GM18861 (cell line): ENCODE results near the gene ANKRD1.

Source experiments
- ATAC-seq: cut with Tn5 transposase; IDR thresholded peaks from one replicate; pipeline ENCODE4 v1.9.1; 2021; ENCODE audit not compliant: unreplicated experiment

The ANKRD1 gene

DNA sequence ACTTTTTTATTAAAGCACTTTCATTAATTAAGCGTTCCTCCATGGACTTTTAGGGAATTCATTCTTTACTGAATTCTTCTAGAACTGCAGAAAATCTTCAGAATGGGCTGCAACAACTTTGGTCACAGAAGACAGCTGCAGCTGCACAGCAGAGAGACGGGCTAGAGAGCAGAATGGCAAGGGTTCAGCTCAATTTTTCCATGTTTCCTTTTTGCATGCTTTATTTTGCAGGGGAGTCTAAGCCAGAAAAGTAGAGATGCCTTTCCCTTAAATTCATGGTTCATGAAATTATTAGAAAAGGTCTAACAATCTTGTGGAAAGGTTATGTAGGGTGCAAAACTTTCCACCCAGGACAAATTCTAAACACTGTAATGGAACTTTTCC lies 15.4 kb upstream of the ANKRD1 start:
- no peak for ATAC-seq

DNA sequence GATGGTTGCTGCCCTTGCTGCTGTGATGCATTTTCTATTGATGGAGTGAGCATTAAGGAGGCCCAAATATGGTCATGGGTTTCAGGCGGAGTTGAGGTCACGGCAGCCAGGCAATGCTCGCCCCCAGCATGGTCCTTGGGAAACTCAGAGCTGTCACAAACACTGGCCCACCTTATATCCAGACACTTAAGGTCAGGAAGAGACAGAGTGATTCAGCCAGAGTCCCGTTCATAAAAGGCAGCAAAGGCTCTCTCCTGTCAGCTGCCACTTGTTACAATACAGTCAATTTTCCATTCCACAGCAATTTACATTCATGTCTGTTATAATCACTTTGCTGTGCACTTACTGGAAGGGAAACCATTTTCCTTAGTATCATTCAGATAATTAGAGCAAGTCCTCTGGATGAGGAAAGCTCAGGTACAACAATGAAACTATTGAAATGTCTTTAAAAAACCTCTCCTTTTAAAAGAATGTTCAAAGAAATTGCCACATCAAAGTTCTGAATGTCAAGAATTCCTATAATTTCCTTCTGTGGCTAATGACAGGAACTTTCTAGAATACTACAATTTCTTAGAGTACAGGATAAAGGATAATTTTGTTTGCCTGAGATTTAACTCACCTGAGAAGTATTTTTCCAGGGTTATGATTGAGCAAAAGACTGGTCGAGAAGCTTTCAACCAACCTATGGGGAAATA lies 14.8 kb upstream of the ANKRD1 start:
- no peak for ATAC-seq

DNA sequence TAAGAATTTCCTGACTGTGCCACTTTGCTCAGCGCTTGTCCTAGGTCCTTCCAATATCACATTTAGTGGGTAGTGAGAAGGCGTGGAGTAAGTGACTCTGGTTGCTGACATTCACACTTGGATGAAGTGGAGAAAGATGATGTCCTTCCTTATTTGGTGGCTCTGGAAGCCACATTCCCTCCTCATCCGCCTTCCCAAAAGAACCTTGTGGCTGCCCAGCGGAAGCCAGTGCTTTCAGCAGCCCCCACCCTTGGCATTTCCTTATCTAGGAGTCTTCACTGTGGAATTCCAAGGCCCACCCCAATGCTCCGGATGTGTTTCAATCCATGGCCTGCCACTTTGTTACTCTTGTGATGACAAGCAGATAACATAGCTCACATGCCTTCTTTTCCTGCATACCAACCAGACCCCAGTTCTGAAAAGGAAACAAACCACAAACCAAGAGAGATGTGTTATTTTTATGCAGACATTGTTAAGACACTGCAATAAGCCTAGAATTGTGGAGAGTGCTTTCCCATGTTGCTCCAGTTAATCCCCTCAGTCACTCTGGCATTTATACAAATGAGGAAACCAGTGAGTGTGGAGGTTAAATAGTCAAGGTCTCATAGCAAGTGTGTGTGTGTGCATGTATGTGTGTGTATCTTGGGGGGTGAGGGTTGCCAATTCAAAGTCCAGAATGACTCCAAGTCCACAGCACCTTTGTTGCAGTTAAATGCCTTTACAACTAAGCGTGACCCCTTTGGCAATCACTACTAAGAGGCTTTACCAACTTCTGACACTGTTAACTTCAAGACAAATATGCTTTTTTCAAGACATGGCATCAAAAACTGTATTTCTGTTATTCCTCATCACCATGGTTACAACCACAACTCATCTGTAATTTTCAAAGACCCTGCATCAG lies 10.3 kb upstream of the ANKRD1 start:
- no peak for ATAC-seq

DNA sequence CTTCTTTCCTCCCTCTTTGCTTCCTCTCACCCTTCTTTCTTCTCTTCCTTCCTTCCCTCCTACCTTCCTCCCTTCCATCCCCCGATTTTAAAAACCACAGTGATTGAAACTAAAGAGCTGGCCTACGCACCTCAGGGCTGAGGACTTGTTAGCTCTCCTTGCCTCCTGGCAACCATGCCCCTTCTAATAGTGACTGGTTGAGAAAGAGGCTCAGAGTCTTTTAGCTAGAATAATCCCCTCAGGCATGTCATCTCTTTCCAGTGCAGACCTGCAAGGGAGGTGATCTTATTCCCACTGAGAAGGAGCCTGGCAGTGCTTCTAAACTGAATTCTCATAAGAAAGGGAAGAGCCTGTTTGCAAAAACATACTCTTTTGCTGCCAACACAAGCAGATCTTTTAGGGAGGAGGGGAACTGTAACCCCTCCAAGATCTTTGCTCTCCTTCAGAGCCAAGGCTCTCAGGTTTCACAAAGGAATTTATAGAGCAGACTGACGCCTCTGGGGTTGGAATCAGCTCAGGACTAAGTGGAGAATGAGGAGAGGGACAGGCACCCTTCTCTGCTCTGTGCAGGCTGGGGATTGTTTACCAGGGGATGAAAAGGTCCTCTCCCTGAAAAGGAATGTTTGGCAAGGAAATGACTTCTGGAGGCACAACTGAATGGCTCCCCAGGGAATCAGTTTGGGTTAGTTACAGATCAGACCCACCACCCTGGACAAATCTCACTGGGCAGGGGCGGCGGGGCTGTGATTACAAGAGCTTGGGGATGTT lies 9.4 kb upstream of the ANKRD1 start:
- no peak for ATAC-seq

DNA sequence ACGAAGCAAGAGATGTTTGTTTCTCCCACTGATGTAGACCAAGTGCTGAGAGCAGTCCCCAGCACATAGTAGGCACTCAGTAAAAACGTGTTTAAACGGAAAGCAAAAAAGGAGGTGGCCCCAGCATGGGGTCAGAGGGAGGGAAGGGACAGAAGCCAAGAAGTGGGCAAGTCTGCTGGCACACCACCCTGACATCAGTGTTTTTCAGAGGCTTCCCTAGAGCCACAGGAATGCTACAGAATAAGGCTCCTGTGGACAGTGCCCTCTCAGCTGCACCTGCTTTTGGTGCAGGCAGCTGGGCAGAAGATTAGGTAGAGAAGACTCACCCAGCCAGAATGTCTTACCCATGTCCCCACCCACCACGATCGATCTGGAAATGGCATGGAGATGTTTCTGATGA lies 8.3 kb upstream of the ANKRD1 start:
- no peak for ATAC-seq

DNA sequence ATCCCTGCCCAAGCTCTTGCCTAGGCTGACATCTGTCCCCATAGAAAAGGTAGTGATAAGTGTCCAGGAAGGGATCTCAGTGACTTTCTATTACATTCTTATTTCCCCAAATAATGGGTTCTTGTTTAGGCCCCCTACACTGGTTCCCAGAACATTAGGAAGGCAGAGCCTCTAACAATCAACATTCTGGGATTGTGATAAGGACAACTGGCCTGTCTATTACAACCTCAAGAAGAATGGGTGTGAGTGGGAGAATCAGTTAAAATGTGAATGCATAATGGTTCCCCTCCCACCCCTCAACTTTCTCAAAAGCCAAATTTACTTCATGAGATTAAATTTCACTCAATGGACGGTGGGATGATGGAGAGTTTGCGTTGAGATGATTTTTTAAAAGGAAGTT lies 6.4 kb upstream of the ANKRD1 start:
- no peak for ATAC-seq

DNA sequence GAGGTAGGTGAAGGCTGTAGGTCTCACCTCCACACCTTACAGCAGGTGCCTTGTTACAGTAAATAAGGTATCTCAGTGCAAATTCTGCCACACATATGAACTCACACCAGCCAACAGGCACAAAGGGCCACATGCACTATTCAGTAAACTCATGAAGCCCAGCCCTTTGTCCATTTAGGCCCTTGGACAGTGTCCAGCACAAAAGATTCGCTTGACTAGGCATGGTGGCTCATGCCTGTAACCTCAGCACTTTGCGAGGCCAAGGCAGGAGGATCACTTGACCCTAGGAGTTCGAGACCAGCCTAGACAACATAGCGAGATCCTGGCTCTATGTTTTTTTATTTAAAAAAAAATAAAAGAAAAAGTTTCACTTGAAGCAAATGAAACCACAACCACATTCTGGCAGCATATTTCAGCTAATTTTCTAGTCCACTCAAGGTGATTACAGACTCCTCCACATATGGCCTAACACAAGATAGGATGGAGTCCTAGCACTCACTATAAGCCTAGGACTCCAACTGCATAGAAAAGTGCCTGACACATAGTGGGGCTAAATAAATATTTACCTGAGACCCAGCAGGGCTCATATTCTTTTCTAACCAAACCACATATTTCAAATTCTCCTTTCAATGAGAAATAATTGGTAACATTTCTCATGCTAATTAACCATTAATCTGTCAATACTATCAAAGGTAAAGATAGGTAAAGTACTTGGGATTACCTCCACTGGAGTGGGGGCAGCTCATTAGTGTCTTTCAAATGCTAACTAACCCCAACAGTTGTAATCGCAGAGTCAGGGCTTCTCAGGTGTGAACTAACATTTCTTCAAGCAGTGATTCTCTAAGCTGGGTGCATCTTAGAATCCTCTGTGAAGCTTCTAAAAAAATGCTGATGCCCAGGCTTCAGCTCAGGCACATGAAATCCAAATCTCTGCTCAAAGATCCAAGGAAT lies 4.5 kb upstream of the ANKRD1 start:
- no peak for ATAC-seq

DNA sequence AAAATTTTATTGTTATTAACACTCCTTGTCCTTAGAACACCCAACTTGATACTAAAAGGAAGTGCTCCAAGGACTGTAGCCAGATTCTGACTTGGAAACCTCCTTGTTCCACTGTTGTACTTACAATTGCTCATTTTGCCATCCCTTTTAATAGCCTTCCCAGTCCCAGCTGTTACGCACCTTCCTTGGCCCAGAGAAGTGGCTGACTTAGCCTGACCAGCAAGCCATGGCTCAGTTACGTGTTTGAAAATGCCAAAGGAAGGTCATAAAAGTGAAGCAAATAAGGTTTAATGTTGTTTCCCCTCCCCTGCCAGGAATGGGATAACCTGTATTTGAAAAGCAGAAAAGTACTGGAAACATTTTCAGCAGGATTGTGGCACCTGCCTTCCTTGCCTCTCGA lies 3.7 kb upstream of the ANKRD1 start:
- ATAC-seq, result no peak

DNA sequence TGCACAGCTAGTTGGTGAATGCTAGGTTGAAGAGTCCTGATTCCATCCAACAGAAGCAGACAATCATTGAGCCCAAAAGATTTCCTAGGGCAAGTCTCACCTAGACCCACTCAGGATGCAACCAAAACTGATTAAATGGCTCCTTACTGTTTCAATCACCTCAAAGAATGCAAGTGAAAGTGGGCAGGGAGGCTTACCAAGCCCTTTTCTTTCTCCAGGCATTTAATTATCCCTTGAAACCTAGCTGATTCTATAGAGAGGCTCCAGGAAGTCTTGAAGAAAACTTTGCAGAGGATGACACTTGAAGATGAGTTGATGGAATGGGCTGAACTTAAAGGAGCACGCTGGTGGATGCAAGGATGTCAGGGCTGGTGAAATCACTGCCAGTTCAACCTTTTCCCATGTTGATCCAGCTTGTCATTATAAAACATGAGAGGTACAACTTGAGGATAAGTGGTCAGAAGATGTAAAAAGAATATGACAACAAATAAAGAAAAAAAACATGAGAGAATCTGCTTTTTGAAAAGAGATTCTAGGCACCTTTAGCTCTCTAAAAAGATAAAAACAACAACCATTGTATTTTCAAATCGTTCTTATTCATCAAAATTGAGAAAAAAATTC lies 2.3 kb upstream of the ANKRD1 start:
- ATAC-seq, result no peak

DNA sequence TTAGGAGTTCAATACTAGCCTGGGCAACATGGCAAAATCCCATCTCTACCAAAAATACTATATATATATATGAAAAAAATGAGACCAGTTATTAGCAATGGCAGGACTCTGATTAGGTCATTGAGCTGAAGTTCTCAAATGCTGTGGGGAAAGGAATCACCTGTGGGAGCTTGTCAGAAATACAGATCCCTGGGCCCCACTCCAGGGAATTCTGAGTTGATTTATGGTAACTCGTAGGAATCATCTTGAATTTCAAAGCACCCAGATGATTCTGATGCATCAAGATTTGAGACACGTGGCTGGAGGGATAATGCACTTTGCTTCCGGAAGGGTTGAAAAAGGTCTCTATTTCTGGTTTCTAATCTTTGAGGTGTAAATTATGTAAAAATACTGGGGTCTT lies 1.0 kb upstream of the ANKRD1 start:
- no peak for ATAC-seq

DNA sequence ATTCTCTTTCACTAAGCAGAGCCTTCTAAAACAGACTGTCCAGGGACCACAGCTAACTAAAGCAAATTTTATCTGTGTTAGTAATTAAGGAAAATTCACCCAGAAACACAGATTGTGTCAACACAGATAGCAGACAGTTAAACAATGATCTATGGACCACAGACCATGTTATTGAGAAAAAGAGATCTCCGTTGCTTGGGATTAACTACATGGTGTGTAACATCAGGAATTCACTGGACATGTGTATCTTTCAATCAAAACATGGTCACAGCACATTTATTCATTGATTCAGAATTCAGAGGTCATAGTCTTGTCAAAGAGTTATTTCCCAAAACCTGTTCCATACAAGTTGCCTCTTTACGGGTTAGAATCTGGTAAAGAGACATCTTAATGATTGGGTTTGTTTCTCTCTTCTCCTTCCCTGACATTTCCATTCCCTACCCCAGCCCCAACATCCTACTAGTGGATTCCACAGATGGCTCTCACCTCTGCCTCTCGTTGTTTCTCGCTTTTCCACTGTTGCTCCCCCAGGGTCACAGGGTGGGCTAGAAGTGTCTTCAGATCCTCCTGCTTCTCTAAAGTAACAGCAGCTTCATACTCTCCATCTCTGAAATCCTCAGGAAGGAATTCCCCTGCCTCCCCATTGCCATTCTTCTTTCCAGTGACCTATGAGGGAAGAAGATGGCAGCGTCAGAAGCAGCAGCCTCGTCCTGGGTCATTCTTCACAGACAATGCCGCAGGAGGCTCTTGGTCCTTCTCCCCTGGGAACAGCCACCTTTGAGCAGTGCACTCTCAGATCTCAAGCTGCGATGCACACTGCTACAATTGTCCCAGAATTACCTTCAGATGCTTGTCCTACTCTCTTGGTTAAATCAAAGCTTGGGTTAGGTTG lies 958 bp downstream of the ANKRD1 start:
- ATAC-seq, result no peak

DNA sequence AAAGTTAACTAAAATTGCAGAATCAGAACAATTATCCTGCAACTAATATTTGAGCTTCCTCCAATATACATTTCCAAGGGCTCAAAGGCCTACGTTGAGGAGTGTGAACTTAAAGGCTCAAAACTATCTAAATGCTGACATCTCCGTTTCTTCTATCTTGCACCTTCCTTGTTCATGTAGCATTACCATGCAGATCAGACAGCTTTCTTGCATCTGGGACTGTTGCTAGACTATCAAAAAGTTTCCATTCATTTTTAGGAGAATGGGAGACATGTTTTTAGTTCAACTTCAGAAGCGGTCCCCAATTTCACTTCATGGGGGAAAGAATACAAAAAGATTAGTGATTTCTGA lies 2.9 kb downstream of the ANKRD1 start:
- no peak for ATAC-seq

DNA sequence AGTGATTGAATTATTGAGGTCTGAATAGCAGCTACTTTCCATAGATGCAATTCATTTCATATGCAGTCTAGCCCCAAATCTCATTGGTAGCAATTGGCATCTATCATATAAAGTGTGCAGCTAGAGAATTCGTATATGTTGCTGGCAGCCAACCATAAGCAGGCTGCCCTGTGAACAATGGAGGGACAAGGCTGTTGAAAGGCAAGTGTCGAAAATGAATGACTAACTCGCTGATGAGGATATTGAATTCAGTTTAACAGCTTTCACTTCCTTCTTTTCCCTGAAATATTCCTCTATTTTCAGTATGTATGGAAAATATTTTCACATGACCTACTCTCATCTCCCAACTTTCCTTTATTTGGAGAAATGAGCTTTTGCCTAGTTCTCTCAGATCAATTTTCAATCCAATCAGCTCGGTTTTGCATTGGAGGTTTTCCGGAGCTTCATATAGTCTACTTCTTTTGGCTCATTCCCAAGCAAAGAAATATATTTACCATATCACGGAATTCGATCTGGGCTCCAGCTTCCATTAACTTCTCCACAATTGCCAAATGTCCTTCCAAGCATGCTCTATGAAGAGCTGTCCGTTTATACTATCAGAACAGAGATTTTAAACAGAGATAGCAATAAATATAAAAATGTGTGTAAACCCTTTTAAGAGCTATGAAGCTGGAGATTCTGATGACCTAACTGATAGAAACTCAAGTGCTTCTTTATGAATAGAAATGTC lies 3.5 kb downstream of the ANKRD1 start:
- no peak for ATAC-seq

DNA sequence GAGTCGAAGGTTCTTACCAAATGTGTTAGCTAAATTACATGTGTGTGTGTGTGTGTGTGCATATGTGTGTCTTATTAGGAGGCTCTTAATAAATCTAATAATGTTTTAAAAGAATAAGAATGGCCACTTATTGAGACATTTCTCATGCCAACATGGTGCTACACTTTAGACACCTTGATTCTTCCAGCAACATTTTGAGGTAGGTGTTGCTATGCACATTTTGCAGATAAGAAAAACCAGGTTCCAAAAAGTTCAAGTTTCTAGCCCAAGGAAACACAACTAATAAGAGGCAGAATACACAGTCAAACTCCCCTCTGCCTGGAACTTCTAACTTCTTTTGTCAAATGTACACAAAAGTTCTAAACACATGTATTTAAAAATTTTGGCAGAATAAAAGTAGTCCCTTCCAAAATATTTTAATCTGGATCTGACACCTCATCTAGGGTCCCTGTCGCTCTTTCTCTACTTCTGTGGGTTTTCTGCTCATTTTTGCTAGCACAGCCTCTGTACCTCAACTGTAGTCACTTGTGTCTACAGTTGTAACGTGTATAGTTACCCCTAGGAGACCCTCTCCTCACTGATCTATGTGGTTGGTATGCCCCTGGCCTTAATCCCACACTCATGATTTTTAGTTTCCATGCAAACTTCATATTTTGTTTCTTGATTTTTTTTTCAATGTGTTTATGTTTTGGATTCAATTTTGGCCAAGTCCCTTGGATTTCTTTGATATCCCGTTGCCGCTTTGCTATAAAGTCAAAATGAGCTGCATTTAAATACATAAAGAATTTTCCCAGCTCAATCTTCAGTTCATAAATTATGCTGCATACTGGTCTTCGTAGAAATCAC lies 4.3 kb downstream of the ANKRD1 start:
- no peak for ATAC-seq

DNA sequence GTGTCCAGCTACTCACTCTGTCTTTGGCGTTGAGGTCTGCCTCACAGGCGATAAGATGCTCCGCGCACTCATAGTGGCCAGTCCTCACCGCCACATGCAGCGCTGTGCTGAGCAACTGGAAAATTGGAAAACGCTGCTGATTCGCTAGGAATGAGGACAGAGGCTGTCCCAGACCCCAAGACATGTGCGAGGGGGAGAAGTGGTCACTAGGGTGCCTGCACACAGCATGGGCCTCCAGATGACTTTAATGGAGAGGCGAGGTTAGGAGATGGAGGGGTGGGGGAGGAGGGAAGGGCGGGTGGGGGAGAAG lies 5.2 kb downstream of the ANKRD1 start:
- ATAC-seq, result no peak

DNA sequence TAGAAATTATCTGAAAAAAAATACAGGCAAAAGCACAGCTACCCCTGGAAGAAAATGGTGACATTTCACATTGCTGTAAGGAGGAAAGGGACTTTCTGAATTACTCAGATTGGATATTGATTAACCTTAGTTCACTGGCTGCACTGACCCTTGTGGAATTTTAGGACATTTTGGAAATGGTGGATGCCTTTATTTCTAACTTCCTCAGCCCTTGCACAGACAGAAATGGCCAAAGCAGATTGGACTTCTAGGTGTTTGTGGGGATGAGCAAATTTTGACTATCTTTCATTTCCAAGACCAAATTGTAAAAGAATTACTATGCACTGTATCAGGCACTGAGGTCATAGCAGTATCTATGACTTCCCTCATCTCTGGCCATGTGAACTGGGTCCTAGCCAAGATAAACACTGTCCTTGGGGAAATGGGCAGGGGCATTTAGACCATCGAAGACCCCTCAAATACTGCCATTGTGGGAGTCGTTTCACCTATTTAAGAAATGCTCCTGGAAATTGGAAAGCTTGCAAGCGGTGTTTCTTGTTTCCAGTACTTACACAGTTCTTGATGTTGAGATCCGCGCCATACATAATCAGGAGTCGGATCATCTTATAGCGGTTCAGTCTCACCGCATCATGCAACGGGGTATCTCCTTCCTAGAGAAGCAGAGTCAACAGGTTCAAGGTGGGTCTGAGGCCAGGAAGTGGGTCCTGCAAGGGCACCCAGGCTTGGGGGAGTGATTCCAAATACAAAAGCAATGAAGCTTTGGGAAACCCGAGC lies 5.7 kb downstream of the ANKRD1 start:
- no peak for ATAC-seq

DNA sequence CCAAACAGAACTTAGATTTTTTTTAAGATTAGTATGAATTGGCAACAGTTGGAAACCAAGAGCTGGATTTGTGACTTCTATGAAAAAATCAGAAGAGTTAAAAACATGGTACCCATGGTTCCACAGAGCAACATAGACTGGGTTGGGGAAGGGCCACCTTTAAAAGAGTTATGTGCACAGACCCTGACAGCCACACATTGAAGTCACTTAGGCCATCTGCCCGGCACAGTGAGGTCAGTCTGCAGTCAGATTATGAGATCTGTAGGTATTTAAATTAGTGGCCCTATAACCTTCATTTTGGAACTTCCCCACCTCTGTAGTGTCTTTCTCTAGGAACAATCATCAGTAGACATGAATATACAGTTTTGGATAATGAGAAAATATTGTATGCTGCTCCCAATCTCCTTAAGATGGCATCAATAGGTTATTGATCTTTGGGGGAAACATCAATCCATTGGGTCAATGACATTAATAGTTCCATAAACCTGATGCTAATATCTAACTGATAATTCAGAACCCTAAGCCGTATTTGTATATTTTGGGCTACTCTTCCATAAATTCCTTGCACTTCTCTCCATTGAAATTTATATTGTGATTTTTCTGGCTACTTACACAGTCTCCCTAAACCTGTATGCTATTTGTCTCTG lies 7.0 kb downstream of the ANKRD1 start:
- ATAC-seq, result no peak
